Ovary (tissue), 3 donors: ENCODE results near the gene KCNIP4.

Source experiments
- CTCF ChIP-seq, 3 donors: fragments of 450-650 bp in 2 of 3; fragments of 200-600 bp in 1 of 3; IDR thresholded peaks; one replicate each; pipeline versions ENCODE4 v1.5.1 to v1.8.0; 2016 to 2022; ENCODE audit warnings: antibody characterized with exemption in 3 of 3, mild to moderate bottlenecking in 1 of 3
- EP300 ChIP-seq: sonication (generic); formaldehyde crosslinking; IDR thresholded peaks from one replicate; pipeline ENCODE4 v1.6.1; 2017; ENCODE audit warnings: antibody characterized with exemption
- POLR2A ChIP-seq: fragments of 450-650 bp; IDR thresholded peaks from one replicate; pipeline ENCODE4 v1.6.1; 2017; ENCODE audit warnings: antibody characterized with exemption, mild to moderate bottlenecking, moderate library complexity
- donor health status: DM: no; HTN: no; CAD: no.

GRCh38 chr4:21512353-21512752 lies 436.2 kb downstream of the KCNIP4 start:
- TF ChIP-seq CTCF (IDR thresholded peaks at IDR 0.05) (peak in 1 of 3 donors; percentile 26), POLR2A (no peak), EP300 (no peak)
